ENCODE measurements around the gene NFYC. TPM values are rescaled to one million over a fixed set of nuclear protein-coding genes. Genes with fewer than 3 reads are reported as not detected.

Gene NFYC
- polyA plus RNA-seq, 4 donors: 35.7 to 68.9 (median 42.6) TPM

- Histone ChIP-seq H3K4me3 (ENCODE audit: low read depth in 1 of 3, low read length in 3 of 3) (no peak overlapping the region), H3K27me3 (ENCODE audit: control insufficient read depth in 3 of 3, insufficient read depth in 3 of 3, low read length in 3 of 3) (peaks cover 0 to 27% (median 3%) of the 10 kb centered on the region in 3 donors), H3K36me3 (ENCODE audit: control insufficient read depth in 3 of 3, insufficient read depth in 2 of 3, low read depth in 1 of 3, low read length in 3 of 3) (no peaks in the 10 kb centered on the region), H3K27ac (ENCODE audit: low read depth in 1 of 3, low read length in 2 of 3) (no peak overlapping the region), H3K4me1 (ENCODE audit: control insufficient read depth in 3 of 3, insufficient read depth in 2 of 3, low read depth in 1 of 3, low read length in 2 of 3) (no peaks in the 10 kb centered on the region), H3K9me3 (ENCODE audit: control insufficient read depth in 2 of 2, insufficient read depth in 1 of 2, low read depth in 1 of 2, low read length in 1 of 2) (no peaks in the 10 kb centered on the region)
- WGBS, 3 donors: 44 to 66% (median 51%) methylated on average over 17 of the region's 17 CpGs
- DNase-seq (peak in 1 of 2 donors; percentile 37), FAIRE-seq (no peak)
These were observed 40.2 kb upstream of the NFYC start for GRCh38 chr1:40651138-40651857.

DNA sequence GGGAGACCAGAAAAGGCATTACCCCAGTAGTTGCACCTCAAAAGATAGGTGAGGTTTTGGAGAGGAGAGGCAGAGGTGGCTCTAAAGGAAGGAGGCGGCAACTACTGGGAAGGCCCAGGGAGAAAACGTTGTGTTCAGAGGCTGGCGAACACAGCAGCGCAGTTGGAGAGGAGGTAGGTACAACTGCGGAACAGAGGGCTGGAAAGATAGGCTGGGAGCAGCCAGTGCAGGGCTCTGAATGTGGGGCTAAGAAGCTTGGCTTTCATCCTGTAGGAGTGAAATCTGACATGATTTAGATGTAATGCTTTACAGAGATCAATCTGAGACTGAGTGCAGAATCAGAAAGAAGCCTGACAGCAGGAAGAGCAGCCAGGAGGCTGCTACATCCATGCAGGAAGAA lies 39.0 kb upstream of the NFYC start:
- H3K27ac ChIP-seq (ENCODE audit: low read depth in 1 of 3, low read length in 2 of 3): no peak overlapping the region
- no peaks in the 10 kb centered on the region for H3K36me3 ChIP-seq (ENCODE audit: control insufficient read depth in 3 of 3, insufficient read depth in 2 of 3, low read depth in 1 of 3, low read length in 3 of 3)
- no peaks in the 10 kb centered on the region for H3K9me3 ChIP-seq (ENCODE audit: control insufficient read depth in 2 of 2, insufficient read depth in 1 of 2, low read depth in 1 of 2, low read length in 1 of 2)
- WGBS, 3 donors: 81 to 87% (median 83%) methylated on average over 5 of the region's 5 CpGs
- DNase-seq: no peak
- no peaks in the 10 kb centered on the region for H3K4me1 ChIP-seq (ENCODE audit: control insufficient read depth in 3 of 3, insufficient read depth in 2 of 3, low read depth in 1 of 3, low read length in 2 of 3)
- no peak for FAIRE-seq
- no peak overlapping the region for H3K4me3 ChIP-seq (ENCODE audit: low read depth in 1 of 3, low read length in 3 of 3)
- H3K27me3 ChIP-seq (ENCODE audit: control insufficient read depth in 3 of 3, insufficient read depth in 3 of 3, low read length in 3 of 3): peaks cover 0 to 25% (median 3%) of the 10 kb centered on the region in 3 donors

- Histone ChIP-seq H3K4me1 (ENCODE audit: control insufficient read depth in 3 of 3, insufficient read depth in 2 of 3, low read depth in 1 of 3, low read length in 2 of 3) (no peaks in the 10 kb centered on the region), H3K4me3 (ENCODE audit: low read depth in 1 of 3, low read length in 3 of 3) (no peak overlapping the region), H3K9me3 (ENCODE audit: control insufficient read depth in 2 of 2, insufficient read depth in 1 of 2, low read depth in 1 of 2, low read length in 1 of 2) (no peaks in the 10 kb centered on the region), H3K27me3 (ENCODE audit: control insufficient read depth in 3 of 3, insufficient read depth in 3 of 3, low read length in 3 of 3) (peaks cover 0 to 25% (median 3%) of the 10 kb centered on the region in 3 donors), H3K27ac (ENCODE audit: low read depth in 1 of 3, low read length in 2 of 3) (no peak overlapping the region), H3K36me3 (ENCODE audit: control insufficient read depth in 3 of 3, insufficient read depth in 2 of 3, low read depth in 1 of 3, low read length in 3 of 3) (no peaks in the 10 kb centered on the region)
- DNase-seq: no peak
- 54 to 87% (median 79%) methylated on average over 4 of the region's 4 CpGs for WGBS, 3 donors
- FAIRE-seq: no peak
These were observed 38.5 kb upstream of the NFYC start for GRCh38 chr1:40652979-40653378.

DNA sequence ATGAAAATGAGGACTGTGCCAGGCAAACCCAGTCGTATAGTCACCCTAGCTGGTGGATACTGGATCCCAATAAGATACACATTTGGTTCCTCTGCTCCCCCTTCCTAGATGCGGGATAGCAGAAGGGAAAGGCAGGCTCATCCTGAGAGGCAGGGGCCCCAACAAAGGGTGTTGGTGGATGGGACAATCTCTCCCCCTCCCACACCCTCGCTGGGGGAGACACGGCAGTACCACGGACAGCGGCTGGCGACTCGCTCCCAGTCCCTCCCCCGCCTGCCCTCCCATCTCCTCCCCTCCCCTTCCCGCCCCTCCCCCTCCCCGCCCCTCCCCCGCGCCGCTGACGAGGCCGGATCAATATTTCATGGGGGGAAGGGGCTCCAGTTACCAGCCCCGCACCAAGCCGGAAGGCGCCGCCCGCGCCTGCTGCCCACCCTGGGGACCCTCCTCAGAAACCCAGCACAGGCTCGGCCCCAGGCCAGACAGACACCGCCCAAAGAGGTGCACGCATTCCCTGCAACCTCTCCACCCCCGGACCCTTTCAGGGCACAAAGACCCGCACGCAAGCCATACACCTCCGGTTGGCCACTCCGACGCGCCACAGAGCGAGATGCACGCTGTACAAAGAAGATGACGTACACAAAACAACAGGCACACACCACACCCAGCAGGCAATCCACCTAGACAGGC lies 37.5 kb upstream of the NFYC start:
- Histone ChIP-seq H3K36me3 (ENCODE audit: control insufficient read depth in 3 of 3, insufficient read depth in 2 of 3, low read depth in 1 of 3, low read length in 3 of 3) (no peaks in the 10 kb centered on the region), H3K4me1 (ENCODE audit: control insufficient read depth in 3 of 3, insufficient read depth in 2 of 3, low read depth in 1 of 3, low read length in 2 of 3) (no peaks in the 10 kb centered on the region), H3K9me3 (ENCODE audit: control insufficient read depth in 2 of 2, insufficient read depth in 1 of 2, low read depth in 1 of 2, low read length in 1 of 2) (no peaks in the 10 kb centered on the region), H3K27ac (ENCODE audit: low read depth in 1 of 3, low read length in 2 of 3) (no peak overlapping the region), H3K4me3 (ENCODE audit: low read depth in 1 of 3, low read length in 3 of 3) (no peak overlapping the region), H3K27me3 (ENCODE audit: control insufficient read depth in 3 of 3, insufficient read depth in 3 of 3, low read length in 3 of 3) (peaks cover 0 to 31% (median 3%) of the 10 kb centered on the region in 3 donors)
- FAIRE-seq (no peak), DNase-seq (no peak)
- WGBS, 3 donors: 24 to 48% (median 33%) methylated on average over 18 to 31 of the region's 35 CpGs

DNA sequence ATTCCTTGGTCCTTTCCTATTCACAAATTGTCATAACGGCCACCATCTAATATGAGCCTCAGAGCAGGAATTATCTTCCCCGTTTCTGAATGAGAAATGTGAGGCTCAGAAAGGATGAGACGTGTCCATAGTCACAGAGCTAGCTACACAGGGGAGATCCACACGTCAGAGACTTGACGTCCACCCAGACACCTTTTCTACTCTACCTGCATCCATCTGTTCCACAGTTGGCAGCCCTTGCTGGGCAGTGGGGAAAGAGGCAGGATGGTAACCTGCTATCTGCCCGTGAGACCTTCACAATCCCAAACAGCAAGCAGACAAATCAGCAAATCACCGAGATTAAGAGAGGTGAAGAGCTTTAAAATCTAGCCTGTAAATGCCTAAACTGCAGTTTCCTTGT lies 34.5 kb upstream of the NFYC start:
- WGBS, 3 donors: 85 to 86% (median 85%) methylated on average over 7 of the region's 7 CpGs
- H3K4me3 ChIP-seq (ENCODE audit: low read depth in 1 of 3, low read length in 3 of 3): no peak overlapping the region
- peaks cover 0 to 34% (median 3%) of the 10 kb centered on the region in 3 donors for H3K27me3 ChIP-seq (ENCODE audit: control insufficient read depth in 3 of 3, insufficient read depth in 3 of 3, low read length in 3 of 3)
- DNase-seq (no peak), FAIRE-seq (no peak)
- H3K9me3 ChIP-seq (ENCODE audit: control insufficient read depth in 2 of 2, insufficient read depth in 1 of 2, low read depth in 1 of 2, low read length in 1 of 2): no peaks in the 10 kb centered on the region
- H3K36me3 ChIP-seq (ENCODE audit: control insufficient read depth in 3 of 3, insufficient read depth in 2 of 3, low read depth in 1 of 3, low read length in 3 of 3): no peaks in the 10 kb centered on the region
- H3K27ac ChIP-seq (ENCODE audit: low read depth in 1 of 3, low read length in 2 of 3): no peak overlapping the region
- no peaks in the 10 kb centered on the region for H3K4me1 ChIP-seq (ENCODE audit: control insufficient read depth in 3 of 3, insufficient read depth in 2 of 3, low read depth in 1 of 3, low read length in 2 of 3)

- FAIRE-seq (no peak), DNase-seq (peak in 1 of 2 donors; percentile 36)
- no peaks in the 10 kb centered on the region for H3K36me3 ChIP-seq (ENCODE audit: control insufficient read depth in 3 of 3, insufficient read depth in 2 of 3, low read depth in 1 of 3, low read length in 3 of 3)
- no peaks in the 10 kb centered on the region for H3K4me1 ChIP-seq (ENCODE audit: control insufficient read depth in 3 of 3, insufficient read depth in 2 of 3, low read depth in 1 of 3, low read length in 2 of 3)
- H3K9me3 ChIP-seq (ENCODE audit: control insufficient read depth in 2 of 2, insufficient read depth in 1 of 2, low read depth in 1 of 2, low read length in 1 of 2): no peaks in the 10 kb centered on the region
- WGBS, 3 donors: 69 to 78% (median 75%) methylated on average over 16 of the region's 16 CpGs
- peaks cover 0 to 18% (median 0%) of the 10 kb centered on the region in 3 donors for H3K27me3 ChIP-seq (ENCODE audit: control insufficient read depth in 3 of 3, insufficient read depth in 3 of 3, low read length in 3 of 3)
- no peak overlapping the region for H3K27ac ChIP-seq (ENCODE audit: low read depth in 1 of 3, low read length in 2 of 3)
- H3K4me3 ChIP-seq (ENCODE audit: low read depth in 1 of 3, low read length in 3 of 3): no peak overlapping the region
These were observed 32.5 kb upstream of the NFYC start for GRCh38 chr1:40658751-40659648.

DNA sequence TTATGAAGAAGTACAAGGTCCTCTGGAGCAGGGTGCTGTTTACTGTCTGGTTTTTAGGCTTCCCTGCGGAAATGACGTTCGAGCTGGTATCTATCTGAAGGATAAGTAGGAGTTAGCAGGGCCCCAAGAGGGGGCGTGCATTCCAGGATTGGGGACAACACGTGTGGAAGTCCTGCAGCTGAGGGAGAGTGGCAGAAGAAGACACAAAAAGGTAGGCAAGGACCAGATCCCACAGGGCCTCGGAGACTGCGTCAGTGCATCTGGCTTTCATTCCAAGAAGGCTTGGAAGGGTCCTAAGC lies 31.9 kb upstream of the NFYC start:
- no peak for FAIRE-seq
- Histone ChIP-seq H3K9me3 (ENCODE audit: control insufficient read depth in 2 of 2, insufficient read depth in 1 of 2, low read depth in 1 of 2, low read length in 1 of 2) (no peaks in the 10 kb centered on the region), H3K4me1 (ENCODE audit: control insufficient read depth in 3 of 3, insufficient read depth in 2 of 3, low read depth in 1 of 3, low read length in 2 of 3) (no peaks in the 10 kb centered on the region), H3K36me3 (ENCODE audit: control insufficient read depth in 3 of 3, insufficient read depth in 2 of 3, low read depth in 1 of 3, low read length in 3 of 3) (no peaks in the 10 kb centered on the region), H3K4me3 (ENCODE audit: low read depth in 1 of 3, low read length in 3 of 3) (no peak overlapping the region), H3K27me3 (ENCODE audit: control insufficient read depth in 3 of 3, insufficient read depth in 3 of 3, low read length in 3 of 3) (peaks cover 0 to 12% (median 0%) of the 10 kb centered on the region in 3 donors), H3K27ac (ENCODE audit: low read depth in 1 of 3, low read length in 2 of 3) (no peak overlapping the region)
- no peak for DNase-seq
- WGBS, 3 donors: 65 to 75% (median 72%) methylated on average over 7 of the region's 7 CpGs

- 71 to 75% (median 73%) methylated on average over 5 of the region's 5 CpGs for WGBS, 3 donors
- FAIRE-seq (no peak), DNase-seq (no peak)
- Histone ChIP-seq H3K27me3 (ENCODE audit: control insufficient read depth in 3 of 3, insufficient read depth in 3 of 3, low read length in 3 of 3) (peaks cover 0 to 18% (median 0%) of the 10 kb centered on the region in 3 donors), H3K4me1 (ENCODE audit: control insufficient read depth in 3 of 3, insufficient read depth in 2 of 3, low read depth in 1 of 3, low read length in 2 of 3) (peaks cover 0 to 6% (median 0%) of the 10 kb centered on the region in 3 donors), H3K36me3 (ENCODE audit: control insufficient read depth in 3 of 3, insufficient read depth in 2 of 3, low read depth in 1 of 3, low read length in 3 of 3) (no peaks in the 10 kb centered on the region), H3K9me3 (ENCODE audit: control insufficient read depth in 2 of 2, insufficient read depth in 1 of 2, low read depth in 1 of 2, low read length in 1 of 2) (no peaks in the 10 kb centered on the region), H3K27ac (ENCODE audit: low read depth in 1 of 3, low read length in 2 of 3) (no peak overlapping the region), H3K4me3 (ENCODE audit: low read depth in 1 of 3, low read length in 3 of 3) (no peak overlapping the region)
These were observed 29.8 kb upstream of the NFYC start for GRCh38 chr1:40661678-40662077.
